ENCODE results near the gene NKAIN2.
"Not testable (repeated sequence)": the region's sequence is repeated elsewhere in the genome, so short reads cannot be mapped to it uniquely, and the experiment has no call there.

The NKAIN2 gene

DNA sequence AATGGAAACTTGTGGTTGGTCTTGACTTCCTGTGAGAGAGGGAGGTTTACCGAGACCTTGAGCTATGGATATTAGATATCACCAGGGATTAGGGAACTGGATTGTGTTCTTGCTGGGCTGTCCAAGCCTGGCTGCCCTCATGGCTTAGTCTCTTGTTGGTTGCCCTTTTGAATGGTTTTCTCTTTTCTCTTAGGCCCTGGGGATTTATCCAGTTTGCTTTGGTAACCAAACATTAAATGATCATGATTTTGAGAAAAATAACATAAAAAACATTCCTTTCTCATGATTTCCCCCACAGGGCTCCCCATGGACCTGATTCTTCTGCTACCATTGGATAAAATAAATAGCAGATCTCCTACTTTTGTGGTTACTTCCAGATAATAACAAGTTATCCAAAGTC, 852.2 kb downstream of the NKAIN2 start:
- no peak for DNase-seq

DNA sequence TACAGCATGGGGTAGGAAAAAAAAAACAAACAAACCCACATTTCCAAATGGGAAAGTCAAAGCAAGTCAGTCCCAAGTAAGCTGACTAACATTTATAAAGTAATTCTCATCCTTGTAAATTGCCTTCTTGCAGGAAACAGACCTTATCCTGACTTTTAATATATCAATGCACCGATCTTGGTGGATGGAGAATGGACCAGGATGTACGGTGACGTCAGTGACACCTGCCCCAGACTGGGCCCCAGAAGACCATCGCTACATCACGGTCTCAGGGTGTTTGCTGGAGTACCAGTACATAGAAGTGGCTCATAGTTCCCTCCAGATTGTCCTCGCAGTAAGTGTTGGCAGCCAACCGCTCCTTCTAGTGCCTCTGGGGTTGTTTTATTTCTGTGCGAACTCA, 854.4 kb downstream of the NKAIN2 start:
- no peak for DNase-seq

DNA sequence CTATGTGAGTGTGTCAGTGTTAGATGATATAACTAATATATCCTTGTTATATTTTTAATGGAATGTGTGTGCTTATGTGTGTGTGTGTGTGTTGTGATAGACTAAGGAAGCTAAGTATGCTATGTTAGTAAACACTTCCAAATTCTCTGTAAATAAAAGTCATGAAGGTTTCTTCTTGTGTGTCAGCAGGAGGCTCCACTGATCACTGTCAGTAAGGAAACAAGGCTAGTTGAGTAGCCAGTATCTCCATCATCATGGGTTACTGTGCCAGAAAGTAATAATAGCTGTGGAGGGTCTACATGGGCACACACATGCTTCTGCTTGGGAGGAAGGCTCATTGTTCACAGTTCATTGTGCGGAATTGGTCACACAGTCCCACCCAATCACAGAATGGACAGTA, 855.8 kb downstream of the NKAIN2 start:
- no peak for DNase-seq

DNA sequence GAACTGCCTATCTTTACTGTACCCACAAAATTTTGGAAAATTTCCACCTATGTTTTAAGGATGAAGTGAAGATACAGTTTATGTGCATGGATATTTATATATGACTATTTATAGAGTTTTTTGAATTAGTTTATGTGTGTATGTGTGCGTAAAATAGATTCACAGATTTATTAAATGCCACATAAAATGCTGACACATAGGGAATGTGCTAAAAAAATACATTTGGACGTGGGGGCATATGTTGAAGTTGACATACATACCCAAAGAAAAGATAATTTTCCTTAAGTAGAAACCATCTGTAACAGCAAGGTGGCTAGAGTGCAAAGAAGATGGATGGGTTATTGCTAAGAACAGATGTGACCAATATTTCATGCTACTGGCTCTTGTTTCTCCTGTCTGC, 856.5 kb downstream of the NKAIN2 start:
- no peak for DNase-seq

DNA sequence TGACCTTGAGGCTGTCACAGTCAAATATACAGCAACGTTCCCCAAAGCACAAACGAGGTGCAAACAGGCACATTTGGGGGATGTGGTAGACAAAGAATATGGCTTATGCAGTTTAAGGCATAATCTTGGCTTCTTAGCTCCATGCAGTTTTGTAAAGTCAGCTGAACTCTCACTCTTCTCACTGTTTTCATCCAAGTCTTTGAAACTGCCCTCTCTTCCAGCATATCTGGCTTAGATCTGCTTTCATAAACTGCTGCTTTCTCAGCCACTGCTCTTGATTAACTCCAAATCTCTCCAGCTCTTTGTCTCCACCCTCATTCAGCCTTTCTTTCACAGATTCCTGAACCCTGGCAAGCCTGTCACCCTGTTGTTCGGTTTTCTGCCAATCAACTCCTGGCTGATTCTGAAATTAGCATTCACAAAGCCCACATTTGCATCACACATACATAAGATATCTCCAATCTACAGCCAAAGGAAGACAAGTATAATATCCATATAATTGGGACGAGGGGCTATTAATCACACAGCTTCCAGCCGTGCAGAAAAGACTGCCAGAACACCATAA, 857.5 kb downstream of the NKAIN2 start:
- no peak for DNase-seq

DNA sequence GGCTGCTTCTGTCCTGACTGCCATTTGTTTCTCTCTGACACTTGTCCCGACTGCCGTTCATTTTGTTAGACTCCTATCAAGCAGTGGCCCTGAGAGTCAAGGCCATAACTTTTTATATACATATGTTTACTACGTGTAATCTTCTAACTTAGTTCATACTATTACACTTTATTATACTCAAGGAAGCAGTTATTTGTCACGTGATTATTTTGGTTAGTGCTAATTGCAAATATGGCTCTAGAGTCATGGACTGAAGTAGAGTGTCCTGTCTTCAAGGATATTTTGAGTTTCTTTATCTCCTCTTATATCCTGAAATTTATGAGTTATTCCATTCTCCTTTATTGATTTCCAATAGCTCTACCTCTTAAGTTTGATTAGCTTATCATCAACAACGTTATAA, 864.4 kb downstream of the NKAIN2 start:
- DNase-seq: no peak

DNA sequence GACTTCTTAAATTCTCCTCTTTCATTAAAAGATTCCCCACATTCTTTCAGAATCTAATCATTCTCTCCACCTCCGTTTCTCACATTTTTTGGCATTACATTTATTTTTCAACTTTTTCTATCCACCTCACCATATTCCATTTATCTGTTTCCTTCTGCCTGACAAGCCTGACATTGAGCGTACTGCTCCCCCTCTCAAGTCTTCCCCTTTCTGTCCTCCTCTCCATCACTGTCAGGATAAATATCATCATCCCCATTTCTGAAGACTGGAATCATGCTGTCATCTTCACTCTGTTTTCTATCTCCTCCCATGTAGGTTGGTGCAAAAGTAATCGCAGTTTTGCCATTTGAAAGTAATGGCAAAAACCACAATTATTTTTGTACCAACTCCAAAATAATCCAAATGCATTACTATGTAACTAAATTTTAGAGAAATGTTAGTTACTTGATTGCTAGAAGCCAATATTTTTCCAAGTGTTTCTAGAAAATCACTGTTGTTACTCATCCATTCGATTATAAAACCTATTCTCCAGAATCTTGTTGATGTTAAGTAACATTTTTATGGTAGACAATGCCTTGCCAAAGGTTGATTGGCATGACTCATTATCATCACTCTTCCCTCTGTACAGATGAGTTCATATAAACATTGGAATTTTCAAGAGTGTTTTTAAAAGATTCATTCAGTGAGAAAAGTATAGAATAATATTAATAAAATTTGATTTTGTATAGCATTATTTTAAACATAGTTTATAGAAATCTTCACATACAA, 866.2 kb downstream of the NKAIN2 start:
- no peak for DNase-seq

DNA sequence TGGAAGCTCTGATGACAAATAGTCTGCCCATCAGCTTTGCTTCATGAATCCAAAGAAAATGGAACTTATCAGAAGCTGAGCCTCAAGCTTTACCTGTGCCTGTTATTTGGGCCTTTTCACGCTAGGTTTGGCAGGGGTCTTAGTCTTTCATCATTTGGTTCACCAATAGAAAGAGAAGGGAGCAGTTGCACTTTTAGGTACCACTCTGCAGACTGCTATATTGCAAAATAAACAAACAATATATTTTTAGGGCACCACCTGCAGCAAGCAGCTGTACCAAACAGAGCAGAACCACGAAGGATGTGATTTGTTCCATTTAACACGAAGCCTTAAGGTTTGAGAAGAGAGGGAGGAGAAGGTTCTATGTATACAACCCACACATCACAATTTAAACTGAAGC, 867.1 kb downstream of the NKAIN2 start:
- DNase-seq: no peak

DNA sequence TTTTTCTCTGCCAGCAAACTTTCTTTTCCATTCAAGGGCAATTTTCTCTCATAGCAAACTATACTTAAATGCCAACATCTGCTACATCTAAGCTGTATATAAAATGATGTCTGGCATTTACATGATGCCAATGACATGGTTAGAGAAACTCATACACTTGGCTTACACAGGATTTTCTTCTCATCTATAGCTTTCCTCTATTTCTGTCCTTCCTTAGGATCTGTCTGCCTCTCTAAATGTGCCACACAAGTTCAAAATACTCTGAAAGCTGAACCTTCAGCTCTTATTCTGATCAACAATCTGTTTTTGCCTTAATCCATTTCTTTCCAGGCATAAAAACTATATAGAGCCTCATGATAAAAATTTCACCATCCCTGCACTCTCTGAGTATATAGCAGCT, 867.7 kb downstream of the NKAIN2 start:
- DNase-seq: no peak

DNA sequence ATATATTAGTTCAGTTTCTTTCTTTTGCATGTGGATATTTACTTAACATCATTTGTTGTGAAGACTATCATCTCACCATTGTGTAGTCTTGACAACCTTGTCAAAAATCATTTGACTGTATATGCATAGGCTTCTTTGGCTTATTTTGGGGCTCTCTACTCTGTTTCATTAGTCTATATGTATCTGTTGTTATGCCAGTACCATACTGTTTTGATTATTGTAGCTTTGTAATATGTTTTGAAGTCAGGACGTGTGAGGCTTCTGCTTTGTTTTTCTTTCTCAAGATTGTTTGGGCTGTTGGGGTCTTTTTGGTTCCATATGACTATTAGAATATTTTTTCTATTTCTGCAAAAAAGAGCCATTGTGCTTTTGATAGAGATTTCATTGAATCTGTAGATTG, 870.4 kb downstream of the NKAIN2 start:
- no peak for DNase-seq

DNA sequence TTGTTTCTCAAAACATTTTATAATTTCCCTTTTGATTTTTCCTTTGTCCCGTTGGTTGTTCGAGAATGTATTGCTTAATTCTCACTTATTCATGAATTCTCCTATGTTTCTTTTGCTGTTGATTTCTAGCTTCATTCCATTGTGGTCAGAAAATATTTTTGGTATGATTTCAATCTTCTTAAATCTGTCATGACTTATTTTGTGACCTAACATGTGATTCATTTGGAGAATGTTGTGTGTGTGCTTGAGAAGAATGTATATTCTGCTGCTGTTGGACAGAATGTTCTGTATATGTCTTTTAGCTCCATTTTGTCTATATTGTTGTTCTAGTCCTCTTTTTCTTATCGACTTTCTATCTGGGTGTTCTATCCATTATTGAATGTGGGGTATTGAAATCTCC, 872.4 kb downstream of the NKAIN2 start:
- no peak for DNase-seq

DNA sequence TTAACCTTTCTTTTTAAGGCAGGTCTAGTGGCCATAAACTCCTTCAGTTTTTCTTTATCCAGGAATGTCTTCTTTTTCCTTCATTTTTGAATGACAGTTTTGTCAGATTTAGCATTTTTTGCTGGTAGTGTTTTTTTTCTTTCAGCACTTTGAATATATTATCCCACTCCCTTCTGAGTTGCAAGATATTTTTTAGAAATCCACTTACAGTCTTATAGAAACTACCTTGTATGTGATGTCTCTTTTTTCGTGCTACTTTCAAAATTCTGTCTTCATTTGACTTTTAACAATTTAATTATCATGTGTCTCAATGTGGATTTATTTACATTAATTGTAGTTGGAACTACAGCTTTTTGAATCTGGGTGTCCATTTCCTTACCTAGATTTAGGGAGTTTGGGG, 874.2 kb downstream of the NKAIN2 start:
- no peak for DNase-seq

DNA sequence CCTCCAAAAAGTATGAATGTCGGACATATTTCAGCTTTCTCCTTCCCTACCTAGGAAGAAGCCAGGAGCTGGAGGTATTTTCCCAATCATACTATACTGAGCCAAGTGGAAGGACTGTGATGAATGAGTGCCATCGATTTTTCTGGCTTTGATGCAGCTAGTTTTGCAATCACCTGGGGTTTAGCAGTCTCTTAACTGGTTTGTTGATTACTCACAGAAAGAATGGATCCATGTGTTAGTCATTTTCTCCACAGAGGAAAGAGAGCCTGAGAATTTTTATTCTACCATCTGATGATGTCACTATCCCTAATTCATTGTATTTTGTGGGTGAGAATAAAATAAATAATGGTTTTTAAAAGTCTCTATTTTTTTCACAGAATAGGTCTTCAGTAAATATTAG, 875.7 kb downstream of the NKAIN2 start:
- DNase-seq: no peak

DNA sequence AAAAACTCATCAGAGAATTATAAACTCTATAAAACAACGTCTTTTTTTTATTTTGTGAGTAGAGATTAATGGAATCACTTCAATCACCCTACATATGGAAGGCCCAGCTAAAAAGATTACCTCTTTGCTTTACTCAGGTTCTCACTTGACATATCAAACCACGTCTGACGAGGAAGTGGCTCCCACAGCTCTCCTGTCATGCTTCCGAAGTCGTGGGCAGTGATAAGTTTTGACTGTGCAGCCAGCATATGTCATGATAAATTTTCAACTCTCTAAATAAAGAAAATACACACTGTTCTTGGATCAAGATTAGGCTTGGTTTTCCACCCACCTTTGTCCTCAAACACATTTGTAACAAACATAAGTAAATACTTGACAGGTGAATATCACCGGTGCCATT, 879.1 kb downstream of the NKAIN2 start:
- no peak for DNase-seq

DNA sequence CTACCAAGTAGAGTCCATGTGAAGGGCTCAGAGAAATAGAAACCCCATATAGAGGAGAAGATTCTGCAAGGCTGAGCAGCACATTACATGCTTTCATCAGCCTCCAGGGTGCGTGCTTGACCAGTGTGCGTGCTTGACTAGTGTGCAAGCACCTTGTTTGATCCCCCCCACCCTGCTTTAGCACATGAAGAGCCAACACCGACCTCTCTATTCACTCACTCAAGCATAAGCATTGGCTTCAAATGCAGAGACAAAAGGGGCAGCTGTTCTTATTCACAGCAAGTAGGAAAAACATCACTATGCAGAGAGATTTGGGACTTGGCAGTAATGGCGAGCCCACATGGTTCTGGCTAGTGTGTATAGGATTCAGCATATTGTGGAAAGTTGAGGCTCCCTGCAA, 879.8 kb downstream of the NKAIN2 start:
- DNase-seq: no peak

DNA sequence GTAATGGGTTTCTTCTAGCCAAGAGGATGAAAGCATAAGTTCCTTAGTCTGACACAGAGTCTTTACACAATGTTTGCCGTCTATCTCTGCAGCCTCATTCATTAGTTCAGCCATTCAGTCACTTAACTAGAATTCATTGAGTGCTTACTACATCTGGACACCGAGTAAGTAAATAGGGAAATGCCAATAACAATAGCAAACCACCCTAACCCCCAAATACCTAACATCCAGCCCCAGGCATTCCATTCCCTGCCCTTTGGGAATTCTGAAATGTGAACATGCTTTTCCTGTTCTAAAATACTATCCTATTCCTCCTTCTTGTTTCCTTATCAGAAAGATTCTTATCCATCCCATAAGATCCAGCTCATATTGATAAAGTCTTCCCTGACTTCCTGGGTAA, 881.0 kb downstream of the NKAIN2 start:
- DNase-seq: no peak

DNA sequence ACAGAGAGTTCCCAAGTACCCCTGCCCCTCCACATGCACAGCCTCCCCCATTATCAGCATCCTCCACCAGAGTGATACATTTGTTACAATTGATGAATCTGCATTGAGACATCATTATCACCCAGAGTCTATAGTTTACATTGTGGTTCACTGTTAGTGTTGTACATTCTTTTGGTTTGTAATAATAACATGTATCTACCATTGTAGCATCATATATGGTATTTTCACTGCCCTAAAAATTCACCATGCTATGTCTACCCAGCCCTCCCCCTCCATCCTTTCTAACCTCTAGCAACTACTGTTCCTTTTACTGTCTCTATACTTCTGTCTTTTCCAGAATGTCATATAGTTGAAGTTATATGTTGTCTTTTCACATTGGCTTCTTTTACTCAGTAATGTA, 884.7 kb downstream of the NKAIN2 start:
- no peak for DNase-seq

DNA sequence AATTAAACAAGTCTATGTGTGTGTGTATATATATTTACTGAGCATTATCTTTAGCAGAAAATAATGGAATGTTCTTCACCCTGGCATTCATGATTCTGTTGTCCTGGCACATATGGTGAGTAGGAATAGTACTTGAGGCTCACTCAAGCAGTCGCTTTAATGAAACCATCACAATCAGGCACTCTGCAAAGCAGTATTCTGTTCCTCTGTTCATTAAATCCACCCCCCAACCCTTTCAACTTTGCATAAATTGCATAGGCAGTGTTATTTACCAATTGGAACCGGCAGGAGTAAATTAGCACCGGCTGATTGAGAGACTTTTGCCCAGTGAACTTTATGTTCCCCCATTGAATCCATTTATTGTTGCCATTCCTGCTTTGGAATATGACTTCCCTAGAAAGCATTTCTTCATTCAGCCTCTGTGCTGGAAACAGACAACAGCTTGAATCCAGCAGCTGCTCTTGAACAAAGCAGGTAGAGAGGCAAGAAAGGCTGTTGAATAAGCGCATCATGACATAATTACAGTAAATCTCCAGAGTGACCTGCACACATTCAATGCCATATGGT, 890.6 kb downstream of the NKAIN2 start:
- no peak for DNase-seq

DNA sequence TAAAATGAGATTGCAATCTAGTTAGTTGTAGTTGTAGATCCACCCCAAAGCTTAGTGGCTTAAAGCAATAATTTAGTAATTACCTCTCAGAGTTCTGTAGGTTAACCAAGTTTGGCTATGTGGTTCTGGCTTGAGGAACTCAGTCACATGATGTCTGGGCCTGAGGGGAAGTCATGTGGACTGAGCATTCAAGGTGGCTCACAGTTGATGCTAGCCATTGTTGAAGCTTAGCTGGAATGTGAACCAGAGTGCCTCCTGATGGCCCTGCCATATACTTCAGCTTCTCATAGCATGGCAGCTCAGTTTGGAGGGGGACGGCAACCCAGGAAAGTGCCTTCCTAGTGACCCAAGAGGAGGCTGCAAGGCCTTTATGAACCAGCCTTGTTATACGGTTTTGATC, 895.4 kb downstream of the NKAIN2 start:
- DNase-seq: no peak

DNA sequence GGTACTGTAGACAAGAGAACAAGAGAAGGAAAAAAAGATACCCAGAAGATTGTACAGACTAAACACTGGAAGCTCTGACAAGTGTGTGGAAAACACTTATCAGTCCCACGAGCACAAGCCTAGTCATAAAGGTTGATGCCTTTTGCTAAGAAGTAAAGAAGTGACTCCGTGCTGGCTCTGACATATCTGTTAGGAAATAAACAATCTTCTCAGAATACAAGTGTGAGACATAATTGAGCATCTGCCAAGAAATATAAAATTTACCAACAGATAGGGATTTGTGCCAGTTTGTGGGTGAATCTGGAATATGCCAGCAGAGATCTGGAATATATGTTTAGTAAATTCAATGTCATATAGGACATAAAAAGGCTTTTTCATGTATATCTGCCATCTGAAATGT, 899.9 kb downstream of the NKAIN2 start:
- DNase-seq: no peak

DNA sequence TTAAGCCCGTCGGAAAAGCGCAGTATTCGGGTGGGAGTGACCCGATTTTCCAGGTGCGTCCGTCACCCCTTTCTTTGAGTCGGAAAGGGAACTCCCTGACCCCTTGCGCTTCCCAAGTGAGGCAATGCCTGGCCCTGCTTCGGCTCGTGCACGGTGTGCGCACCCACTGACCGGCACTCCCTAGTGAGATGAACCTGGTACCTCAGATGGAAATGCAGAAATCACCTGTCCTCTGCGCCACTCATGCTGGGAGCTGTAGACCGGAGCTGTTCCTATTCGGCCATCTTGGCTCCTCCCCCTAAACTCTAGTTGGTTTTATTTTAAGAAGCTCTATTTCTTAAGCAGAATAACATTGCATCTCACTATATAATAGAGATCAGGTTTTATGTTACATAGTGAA, 908.9 kb downstream of the NKAIN2 start:
- DNase-seq: not testable (repeated sequence)

DNA sequence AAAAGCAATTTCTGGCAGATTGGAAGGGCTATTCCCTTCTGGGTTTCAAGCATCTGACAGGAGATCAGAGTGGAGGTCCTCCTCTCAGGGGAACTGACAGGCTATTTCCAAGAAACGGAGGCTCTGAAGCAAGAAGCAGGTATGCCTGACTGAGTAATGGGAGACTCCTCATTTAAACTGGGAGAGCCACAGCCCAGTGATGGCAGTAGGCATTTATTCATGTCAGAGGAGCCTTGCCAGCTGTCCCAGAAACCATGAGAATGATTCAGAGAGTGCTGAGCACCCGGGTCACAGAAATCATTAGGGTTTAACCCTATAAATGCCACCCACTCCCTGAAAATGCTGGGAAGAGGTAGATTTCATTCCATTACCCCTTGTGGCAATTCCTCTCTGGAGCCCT, 911.1 kb downstream of the NKAIN2 start:
- DNase-seq: no peak

DNA sequence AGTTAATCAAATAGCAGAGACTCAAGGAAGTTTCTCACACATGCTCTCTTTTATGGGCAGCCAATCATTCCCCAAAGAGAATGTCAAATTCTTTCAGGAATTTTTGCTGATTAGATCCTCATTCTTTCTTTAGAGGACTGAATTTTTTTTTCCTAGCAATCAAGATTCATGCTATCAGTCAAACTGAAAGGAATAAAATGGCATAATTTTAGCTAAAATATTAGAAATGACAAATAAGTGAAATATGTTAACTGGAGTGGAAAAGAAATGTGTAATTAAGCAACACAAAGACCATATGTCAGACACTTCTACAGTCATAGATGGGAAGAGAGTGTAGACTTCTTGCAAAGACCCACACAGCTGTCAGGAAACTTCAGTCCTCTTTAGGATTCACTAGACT, 916.2 kb downstream of the NKAIN2 start:
- no peak for DNase-seq

DNA sequence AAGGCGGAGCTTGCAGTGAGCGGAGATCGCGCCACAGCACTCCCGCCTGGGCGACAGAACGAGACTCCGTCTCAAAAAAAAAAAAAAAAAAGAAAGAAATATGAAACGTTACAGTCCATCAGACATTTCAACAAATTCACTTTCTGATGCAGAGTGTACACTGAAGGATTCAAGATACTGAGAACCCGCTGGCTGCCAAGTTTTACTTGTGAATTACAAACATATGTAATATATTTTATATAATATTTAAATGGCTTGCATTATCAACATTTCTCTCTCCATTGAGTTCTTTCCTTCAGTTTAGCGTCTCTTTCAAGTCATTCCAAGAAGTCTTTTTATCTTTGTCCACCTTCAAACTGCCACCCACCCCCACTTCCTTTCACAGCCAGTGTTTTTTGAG, 917.7 kb downstream of the NKAIN2 start:
- no peak for DNase-seq

All from GOT3 (cell line).